HT1080 (cell line): Measurements from ENCODE around the gene LRRC27. TPM values are rescaled to one million over a fixed set of nuclear protein-coding genes. Genes with fewer than 3 reads are reported as not detected.
"Not testable (repeated sequence)": the region's sequence is repeated elsewhere in the genome, so short reads cannot be mapped to it uniquely, and the experiment has no call there.

ENCODE experiments used
- DNase-seq: peaks from one replicate; pipeline ENCODE4 v3.0.0-alpha.2; 2015; ENCODE audit warnings: low read depth
- total RNA-seq: library from RNA; depleted of rRNA; stranded (reverse); fragments of >200 nt; shearing (Covaris generic); gene quantifications from 2 replicates; pipeline ENCODE4 v1.2.3, GENCODE V29; 2014

The LRRC27 gene
- total RNA-seq, 1 experiment from 2014 or later, result 5.2 TPM

- DNase-seq, result no peak
These were observed 4.2 kb downstream of the LRRC27 start for GRCh38 chr10:132336064-132336746.

- DNase-seq, result no peak
These were observed 5.0 kb downstream of the LRRC27 start for GRCh38 chr10:132336919-132337407.

GRCh38 chr10:132337854-132338253, 5.9 kb downstream of the LRRC27 start:
- not testable (repeated sequence) for DNase-seq

- no peak for DNase-seq
These were observed 6.9 kb downstream of the LRRC27 start for GRCh38 chr10:132338876-132339275.

- no peak for DNase-seq
These were observed 7.3 kb downstream of the LRRC27 start for GRCh38 chr10:132339276-132339675.

GRCh38 chr10:132341017-132341416, 9.0 kb downstream of the LRRC27 start:
- DNase-seq, result no peak

- no peak for DNase-seq
These were observed 9.8 kb downstream of the LRRC27 start for GRCh38 chr10:132341781-132342180.

- DNase-seq, result no peak
These were observed 10.6 kb downstream of the LRRC27 start for GRCh38 chr10:132342553-132342952.

GRCh38 chr10:132344386-132344785, 12.4 kb downstream of the LRRC27 start:
- no peak for DNase-seq

- DNase-seq, result no peak
These were observed 13.4 kb downstream of the LRRC27 start for GRCh38 chr10:132345345-132345744.

- no peak for DNase-seq
These were observed 14.8 kb downstream of the LRRC27 start for GRCh38 chr10:132346806-132347205.

- DNase-seq, result no peak
These were observed 15.4 kb downstream of the LRRC27 start for GRCh38 chr10:132347211-132347930.

- no peak for DNase-seq
These were observed 15.9 kb downstream of the LRRC27 start for GRCh38 chr10:132347931-132348267.

GRCh38 chr10:132349766-132350165, 17.8 kb downstream of the LRRC27 start:
- DNase-seq, result no peak

GRCh38 chr10:132350391-132350790, 18.4 kb downstream of the LRRC27 start:
- no peak for DNase-seq

GRCh38 chr10:132350946-132351345, 19.0 kb downstream of the LRRC27 start:
- DNase-seq, result no peak

- DNase-seq, result no peak
These were observed 19.6 kb downstream of the LRRC27 start for GRCh38 chr10:132351611-132352010.

GRCh38 chr10:132352462-132353308, 20.7 kb downstream of the LRRC27 start:
- peak; percentile 60 for DNase-seq

- DNase-seq, result no peak
These were observed 21.7 kb downstream of the LRRC27 start for GRCh38 chr10:132353456-132354355.

GRCh38 chr10:132354356-132355094, 22.5 kb downstream of the LRRC27 start:
- no peak for DNase-seq
